ENCODE results near the gene HP.

DNA sequence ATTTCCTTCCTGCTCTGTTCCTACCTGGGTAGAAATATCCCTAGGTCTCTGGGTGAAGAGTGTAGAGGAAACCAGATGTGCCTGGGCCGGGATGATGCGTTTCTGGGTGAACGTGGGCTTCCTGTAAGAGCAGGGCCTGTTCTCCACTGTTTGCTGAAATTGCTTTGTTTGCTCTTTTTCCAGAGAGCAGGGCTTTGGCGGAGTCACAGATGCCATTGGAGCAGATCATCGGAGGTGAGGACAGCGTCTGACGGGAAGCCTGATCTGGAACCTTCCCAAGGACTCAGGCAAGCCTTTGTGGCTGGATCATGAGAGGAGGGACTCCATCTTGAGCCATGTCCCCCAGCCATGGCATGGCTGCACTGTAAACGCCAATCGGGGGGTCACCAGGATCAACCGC is 30.3 kb upstream of the HP start:
- TF ChIP-seq, protein P1, sequence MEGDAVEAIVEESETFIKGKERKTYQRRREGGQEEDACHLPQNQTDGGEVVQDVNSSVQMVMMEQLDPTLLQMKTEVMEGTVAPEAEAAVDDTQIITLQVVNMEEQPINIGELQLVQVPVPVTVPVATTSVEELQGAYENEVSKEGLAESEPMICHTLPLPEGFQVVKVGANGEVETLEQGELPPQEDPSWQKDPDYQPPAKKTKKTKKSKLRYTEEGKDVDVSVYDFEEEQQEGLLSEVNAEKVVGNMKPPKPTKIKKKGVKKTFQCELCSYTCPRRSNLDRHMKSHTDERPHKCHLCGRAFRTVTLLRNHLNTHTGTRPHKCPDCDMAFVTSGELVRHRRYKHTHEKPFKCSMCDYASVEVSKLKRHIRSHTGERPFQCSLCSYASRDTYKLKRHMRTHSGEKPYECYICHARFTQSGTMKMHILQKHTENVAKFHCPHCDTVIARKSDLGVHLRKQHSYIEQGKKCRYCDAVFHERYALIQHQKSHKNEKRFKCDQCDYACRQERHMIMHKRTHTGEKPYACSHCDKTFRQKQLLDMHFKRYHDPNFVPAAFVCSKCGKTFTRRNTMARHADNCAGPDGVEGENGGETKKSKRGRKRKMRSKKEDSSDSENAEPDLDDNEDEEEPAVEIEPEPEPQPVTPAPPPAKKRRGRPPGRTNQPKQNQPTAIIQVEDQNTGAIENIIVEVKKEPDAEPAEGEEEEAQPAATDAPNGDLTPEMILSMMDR (IDR thresholded peaks at IDR 0.05 in 2 of 3, conservative IDR thresholded peaks at IDR 0.05 in 1 of 3; ENCODE audit: control insufficient read depth in 2 of 3, extremely low read depth in 1 of 3, insufficient read depth in 1 of 3, low read depth in 3 of 3, low read length in 3 of 3), result no peak
- TF ChIP-seq, protein P2, sequence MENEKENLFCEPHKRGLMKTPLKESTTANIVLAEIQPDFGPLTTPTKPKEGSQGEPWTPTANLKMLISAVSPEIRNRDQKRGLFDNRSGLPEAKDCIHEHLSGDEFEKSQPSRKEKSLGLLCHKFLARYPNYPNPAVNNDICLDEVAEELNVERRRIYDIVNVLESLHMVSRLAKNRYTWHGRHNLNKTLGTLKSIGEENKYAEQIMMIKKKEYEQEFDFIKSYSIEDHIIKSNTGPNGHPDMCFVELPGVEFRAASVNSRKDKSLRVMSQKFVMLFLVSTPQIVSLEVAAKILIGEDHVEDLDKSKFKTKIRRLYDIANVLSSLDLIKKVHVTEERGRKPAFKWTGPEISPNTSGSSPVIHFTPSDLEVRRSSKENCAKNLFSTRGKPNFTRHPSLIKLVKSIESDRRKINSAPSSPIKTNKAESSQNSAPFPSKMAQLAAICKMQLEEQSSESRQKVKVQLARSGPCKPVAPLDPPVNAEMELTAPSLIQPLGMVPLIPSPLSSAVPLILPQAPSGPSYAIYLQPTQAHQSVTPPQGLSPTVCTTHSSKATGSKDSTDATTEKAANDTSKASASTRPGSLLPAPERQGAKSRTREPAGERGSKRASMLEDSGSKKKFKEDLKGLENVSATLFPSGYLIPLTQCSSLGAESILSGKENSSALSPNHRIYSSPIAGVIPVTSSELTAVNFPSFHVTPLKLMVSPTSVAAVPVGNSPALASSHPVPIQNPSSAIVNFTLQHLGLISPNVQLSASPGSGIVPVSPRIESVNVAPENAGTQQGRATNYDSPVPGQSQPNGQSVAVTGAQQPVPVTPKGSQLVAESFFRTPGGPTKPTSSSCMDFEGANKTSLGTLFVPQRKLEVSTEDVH (IDR thresholded peaks at IDR 0.05; ENCODE audit: low read depth, partially characterized antibody), result no peak
- TF ChIP-seq EZH2 (IDR thresholded peaks at IDR 0.05; ENCODE audit: borderline replicate concordance, control insufficient read depth, low read depth, low read length) (no peak), SPI1 (IDR thresholded peaks at IDR 0.05; ENCODE audit: borderline replicate concordance, insufficient read depth, low read depth, low read length) (no peak), SUZ12 (IDR thresholded peaks at IDR 0.05; ENCODE audit: unreplicated experiment) (no peak), CBX5 (IDR thresholded peaks at IDR 0.05; ENCODE audit: low read depth) (no peak), KDM1A (IDR thresholded peaks at IDR 0.05; ENCODE audit: borderline replicate concordance) (no peak), YY1 (IDR thresholded peaks at IDR 0.05; ENCODE audit: low read depth, low read length) (no peak), FOS (IDR thresholded peaks at IDR 0.05; ENCODE audit: borderline replicate concordance, extremely low read depth, insufficient read length) (no peak), POLR2AphosphoS5 (IDR thresholded peaks at IDR 0.05; ENCODE audit: low read length) (no peak)
- TF ChIP-seq, protein P3, sequence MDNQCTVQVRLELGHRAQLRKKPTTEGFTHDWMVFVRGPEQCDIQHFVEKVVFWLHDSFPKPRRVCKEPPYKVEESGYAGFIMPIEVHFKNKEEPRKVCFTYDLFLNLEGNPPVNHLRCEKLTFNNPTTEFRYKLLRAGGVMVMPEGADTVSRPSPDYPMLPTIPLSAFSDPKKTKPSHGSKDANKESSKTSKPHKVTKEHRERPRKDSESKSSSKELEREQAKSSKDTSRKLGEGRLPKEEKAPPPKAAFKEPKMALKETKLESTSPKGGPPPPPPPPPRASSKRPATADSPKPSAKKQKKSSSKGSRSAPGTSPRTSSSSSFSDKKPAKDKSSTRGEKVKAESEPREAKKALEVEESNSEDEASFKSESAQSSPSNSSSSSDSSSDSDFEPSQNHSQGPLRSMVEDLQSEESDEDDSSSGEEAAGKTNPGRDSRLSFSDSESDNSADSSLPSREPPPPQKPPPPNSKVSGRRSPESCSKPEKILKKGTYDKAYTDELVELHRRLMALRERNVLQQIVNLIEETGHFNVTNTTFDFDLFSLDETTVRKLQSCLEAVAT (IDR thresholded peaks at IDR 0.05), result no peak

All from GM12878 (cell line).